Right atrium auricular region (tissue), 2 donors: Measurements from ENCODE around the gene WIPI1. TPM values are rescaled to one million over a fixed set of nuclear protein-coding genes. Genes with fewer than 3 reads are reported as not detected.

Source experiments
- DNase-seq: peaks from one replicate; pipeline ENCODE4 v3.0.0-alpha.2; 2019; ENCODE audit warnings: low spot score
- H3K27ac ChIP-seq, 2 donors: fragments of 200-600 bp; sonication (generic); 1 replicate in 1 of 2; 2 replicates in 1 of 2; pipeline ENCODE4 v1.5.1; 2016 to 2019
- H3K27me3 ChIP-seq, 2 donors: fragments of 200-600 bp; sonication (generic); one replicate each; pipeline versions ENCODE4 v1.5.1 to v1.6.0; 2017 to 2019
- H3K36me3 ChIP-seq: fragments of 200-600 bp; sonication (generic); one replicate; pipeline ENCODE4 v1.5.1; 2016
- H3K4me1 ChIP-seq, 2 donors: fragments of 200-600 bp; sonication (generic); one replicate each; pipeline versions ENCODE4 v1.5.1 to v1.6.0; 2017 to 2019
- H3K4me3 ChIP-seq, 2 donors: fragments of 200-600 bp; sonication (generic); 1 replicate in 1 of 2; 2 replicates in 1 of 2; pipeline ENCODE4 v1.5.1; 2017 to 2019; ENCODE audit warnings: mild to moderate bottlenecking in 1 of 2, moderate library complexity in 1 of 2
- H3K9me3 ChIP-seq, 2 donors: fragments of 200-600 bp; sonication (generic); one replicate each; pipeline ENCODE4 v1.5.1; 2019
- CTCF ChIP-seq, 2 donors: fragments of 200-600 bp; sonication (generic); IDR thresholded peaks; one replicate each; pipeline ENCODE4 v1.5.1; 2019; ENCODE audit warnings: antibody characterized with exemption in 2 of 2
- total RNA-seq, 2 donors: library from RNA; depleted of rRNA; stranded (reverse); fragments of >200 nt; gene quantifications; one replicate each; pipeline ENCODE4 v1.1.0, GENCODE V29; 2016

The WIPI1 gene
- total RNA-seq, 2 donors from 2014 or later, result 50.3 to 76.2 TPM

GRCh38 chr17:68450391-68450790 is 6.9 kb downstream of the WIPI1 start:
- Histone ChIP-seq H3K4me3 (no peak overlapping the region), H3K4me1 (peaks cover 0 to 25% of the 10 kb centered on the region in 2 donors), H3K27ac (no peak overlapping the region), H3K9me3 (no peaks in the 10 kb centered on the region), H3K27me3 (no peaks in the 10 kb centered on the region), H3K36me3 (peaks cover 73% of the 10 kb centered on the region)
- no peak for DNase-seq
- TF ChIP-seq CTCF (IDR thresholded peaks at IDR 0.05), result no peak

- H3K4me1 ChIP-seq, result peaks cover 0 to 13% of the 10 kb centered on the region in 2 donors
- peaks cover 83% of the 10 kb centered on the region for H3K36me3 ChIP-seq
- H3K27ac ChIP-seq, result no peak overlapping the region
- no peak overlapping the region for H3K4me3 ChIP-seq
- H3K9me3 ChIP-seq, result no peaks in the 10 kb centered on the region
- TF ChIP-seq CTCF (IDR thresholded peaks at IDR 0.05), result no peak
- H3K27me3 ChIP-seq, result no peaks in the 10 kb centered on the region
- DNase-seq, result no peak
Measured at GRCh38 chr17:68449021-68449739, 8.1 kb downstream of the WIPI1 start.

- Histone ChIP-seq H3K27me3 (no peaks in the 10 kb centered on the region), H3K27ac (peak overlapping the region in 1 of 2 donors; percentile 26), H3K36me3 (peaks cover 87% of the 10 kb centered on the region), H3K9me3 (no peaks in the 10 kb centered on the region), H3K4me3 (no peak overlapping the region), H3K4me1 (peaks cover 0 to 19% of the 10 kb centered on the region in 2 donors)
- no peak for TF ChIP-seq CTCF (IDR thresholded peaks at IDR 0.05)
- no peak for DNase-seq
Measured at GRCh38 chr17:68446626-68447041, 10.7 kb downstream of the WIPI1 start.

GRCh38 chr17:68445671-68446070 is 11.6 kb downstream of the WIPI1 start:
- peaks cover 0 to 28% of the 10 kb centered on the region in 2 donors for H3K4me1 ChIP-seq
- TF ChIP-seq CTCF (IDR thresholded peaks at IDR 0.05), result no peak
- no peak for DNase-seq
- peaks cover 78% of the 10 kb centered on the region for H3K36me3 ChIP-seq
- H3K4me3 ChIP-seq, result no peak overlapping the region
- H3K27me3 ChIP-seq, result no peaks in the 10 kb centered on the region
- no peaks in the 10 kb centered on the region for H3K9me3 ChIP-seq
- H3K27ac ChIP-seq, result peak overlapping the region; percentile 10 to 26

- peaks cover 67% of the 10 kb centered on the region for H3K36me3 ChIP-seq
- no peaks in the 10 kb centered on the region for H3K9me3 ChIP-seq
- no peaks in the 10 kb centered on the region for H3K27me3 ChIP-seq
- H3K4me1 ChIP-seq, result peaks cover 0 to 36% of the 10 kb centered on the region in 2 donors
- H3K4me3 ChIP-seq, result no peak overlapping the region
- TF ChIP-seq CTCF (IDR thresholded peaks at IDR 0.05), result no peak
- H3K27ac ChIP-seq, result peak overlapping the region; percentile 40 to 78
- no peak for DNase-seq
Measured at GRCh38 chr17:68443972-68444464, 13.3 kb downstream of the WIPI1 start.
